RWPE1 (cell line): Measurements from ENCODE around the gene SNCAIP.
A peak's percentile ranks its signal among the peaks of the same experiment; 100 is the strongest.

Source experiments
- CTCF ChIA-PET: fragments of 350-600 bp; sonication (Branson Sonifier 250); formaldehyde crosslinking; extraction: SDS; loops from one replicate; lab custom pipeline; 2021; lab: Yijun Ruan, JAX
- POLR2A ChIA-PET: fragments of 400-600 bp; formaldehyde crosslinking; extraction: SDS; loops from one replicate; lab custom pipeline; 2020; ENCODE audit warnings: antibody characterized with exemption; ENCODE audit not compliant: low non-redundant PET; lab: Yijun Ruan, JAX
- DNase-seq: peaks from one replicate; pipeline ENCODE4 v3.0.0; 2012; ENCODE audit warnings: low spot score
- H3K27ac ChIP-seq: fragments of 450-650 bp; 2 replicates; pipeline ENCODE4 v1.5.1; 2017
- TF ChIP-seq, protein P1 (sequence below): fragments of 450-650 bp; conservative IDR thresholded peaks from 2 replicates; pipeline ENCODE4 v1.5.1; 2017; ENCODE audit warnings: low read depth, mild to moderate bottlenecking

SNCAIP gene

DNA sequence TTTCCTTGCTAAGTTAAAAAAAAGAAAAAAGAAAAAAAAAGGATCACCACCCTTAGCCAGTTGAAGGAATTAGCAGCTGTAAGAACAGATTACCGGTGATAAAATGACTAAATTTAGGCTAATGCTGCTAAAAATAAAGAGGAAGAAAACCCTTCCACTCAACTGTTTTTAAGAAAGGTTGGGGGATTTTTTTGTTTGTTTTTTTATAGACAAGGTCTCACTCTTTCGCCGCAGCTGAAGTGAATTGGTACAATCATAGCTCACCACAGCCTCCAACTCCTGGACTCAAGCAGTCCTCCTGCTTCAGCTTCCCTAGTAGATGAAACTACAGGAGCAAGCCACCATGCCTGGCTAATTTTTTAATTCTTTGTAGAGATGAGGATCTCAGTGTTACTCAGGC is 101.7 kb downstream of the SNCAIP start:
- TF ChIP-seq, protein P1, sequence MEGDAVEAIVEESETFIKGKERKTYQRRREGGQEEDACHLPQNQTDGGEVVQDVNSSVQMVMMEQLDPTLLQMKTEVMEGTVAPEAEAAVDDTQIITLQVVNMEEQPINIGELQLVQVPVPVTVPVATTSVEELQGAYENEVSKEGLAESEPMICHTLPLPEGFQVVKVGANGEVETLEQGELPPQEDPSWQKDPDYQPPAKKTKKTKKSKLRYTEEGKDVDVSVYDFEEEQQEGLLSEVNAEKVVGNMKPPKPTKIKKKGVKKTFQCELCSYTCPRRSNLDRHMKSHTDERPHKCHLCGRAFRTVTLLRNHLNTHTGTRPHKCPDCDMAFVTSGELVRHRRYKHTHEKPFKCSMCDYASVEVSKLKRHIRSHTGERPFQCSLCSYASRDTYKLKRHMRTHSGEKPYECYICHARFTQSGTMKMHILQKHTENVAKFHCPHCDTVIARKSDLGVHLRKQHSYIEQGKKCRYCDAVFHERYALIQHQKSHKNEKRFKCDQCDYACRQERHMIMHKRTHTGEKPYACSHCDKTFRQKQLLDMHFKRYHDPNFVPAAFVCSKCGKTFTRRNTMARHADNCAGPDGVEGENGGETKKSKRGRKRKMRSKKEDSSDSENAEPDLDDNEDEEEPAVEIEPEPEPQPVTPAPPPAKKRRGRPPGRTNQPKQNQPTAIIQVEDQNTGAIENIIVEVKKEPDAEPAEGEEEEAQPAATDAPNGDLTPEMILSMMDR, result no peak
- no peak for DNase-seq
- ChIA-PET CTCF (interaction anchor here (0.6 to 1.0 kb wide), 4 partner anchors 33 to 1585 kb away, joined by 3 to 7 read pairs (median 4); no protein-coding TSS in a partner anchor), POLR2A (no interaction called here)
- H3K27ac ChIP-seq, result no peak overlapping the region

DNA sequence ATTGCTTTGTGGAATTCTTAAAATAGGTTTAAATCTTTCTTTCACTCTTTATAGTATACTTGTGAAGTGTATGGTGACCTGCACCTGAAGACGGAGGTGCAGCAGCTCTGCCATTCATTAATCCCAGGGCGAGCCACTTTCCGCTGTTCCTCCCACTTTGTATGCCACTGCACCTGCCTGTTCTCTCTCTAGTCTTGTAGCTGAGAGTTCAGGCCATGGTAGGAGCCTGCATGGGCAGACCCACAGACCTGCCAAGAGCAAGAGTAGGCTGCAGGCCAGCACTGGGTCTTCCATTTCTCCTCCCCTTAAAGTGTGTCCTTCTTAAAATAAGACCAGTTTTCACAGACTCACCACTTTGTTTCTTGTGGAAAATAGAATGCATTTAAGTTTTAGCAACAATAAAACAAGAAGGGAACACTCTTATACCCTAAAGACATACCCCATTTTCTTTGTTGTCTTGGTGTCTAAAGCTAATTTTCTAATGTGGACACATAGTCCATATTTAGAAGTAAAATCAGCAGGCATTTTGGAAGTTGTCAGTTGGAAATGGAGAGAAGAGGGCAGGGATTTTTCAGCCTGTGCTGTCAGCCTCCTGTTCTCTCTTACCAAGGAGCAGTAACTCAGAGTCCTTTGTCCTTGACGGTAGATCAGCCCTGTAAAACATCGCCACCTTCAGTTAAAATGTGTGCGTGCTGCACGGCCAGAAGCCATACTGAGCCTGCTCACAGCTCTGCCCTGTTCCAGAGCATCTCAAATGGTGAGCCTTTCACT is 103.2 kb downstream of the SNCAIP start:
- peak; percentile 65 for DNase-seq
- CTCF ChIA-PET, result interaction anchor here (0.6 to 1.3 kb wide), 9 partner anchors 11 to 738 kb away, joined by 3 to 7 read pairs (median 3); no protein-coding TSS in a partner anchor
- TF ChIP-seq, protein P1, result peak; percentile 72
- no peak overlapping the region for H3K27ac ChIP-seq
- POLR2A ChIA-PET, result no interaction called here

DNA sequence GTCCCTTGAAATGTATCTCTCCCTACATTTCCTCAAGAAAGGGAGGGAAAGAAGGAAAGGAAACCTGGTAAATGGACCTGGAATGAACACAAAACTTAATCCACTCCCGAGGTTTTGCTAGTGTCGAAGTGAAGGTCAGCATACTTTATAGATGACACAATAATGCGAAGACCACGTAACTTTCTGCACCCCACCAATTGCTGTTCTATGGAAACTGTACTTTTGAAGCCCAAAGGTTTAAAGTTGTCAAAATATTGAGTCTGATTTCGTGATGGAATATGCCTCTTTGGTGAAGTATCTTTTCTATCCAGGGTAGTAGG is 103.7 kb downstream of the SNCAIP start:
- no peak for DNase-seq
- TF ChIP-seq, protein P1, result peak; percentile 17
- H3K27ac ChIP-seq, result no peak overlapping the region
- POLR2A ChIA-PET, result no interaction called here
- CTCF ChIA-PET, result interaction anchor here (0.6 to 1.3 kb wide), 8 partner anchors 11 to 222 kb away, joined by 3 to 7 read pairs (median 3); no protein-coding TSS in a partner anchor

DNA sequence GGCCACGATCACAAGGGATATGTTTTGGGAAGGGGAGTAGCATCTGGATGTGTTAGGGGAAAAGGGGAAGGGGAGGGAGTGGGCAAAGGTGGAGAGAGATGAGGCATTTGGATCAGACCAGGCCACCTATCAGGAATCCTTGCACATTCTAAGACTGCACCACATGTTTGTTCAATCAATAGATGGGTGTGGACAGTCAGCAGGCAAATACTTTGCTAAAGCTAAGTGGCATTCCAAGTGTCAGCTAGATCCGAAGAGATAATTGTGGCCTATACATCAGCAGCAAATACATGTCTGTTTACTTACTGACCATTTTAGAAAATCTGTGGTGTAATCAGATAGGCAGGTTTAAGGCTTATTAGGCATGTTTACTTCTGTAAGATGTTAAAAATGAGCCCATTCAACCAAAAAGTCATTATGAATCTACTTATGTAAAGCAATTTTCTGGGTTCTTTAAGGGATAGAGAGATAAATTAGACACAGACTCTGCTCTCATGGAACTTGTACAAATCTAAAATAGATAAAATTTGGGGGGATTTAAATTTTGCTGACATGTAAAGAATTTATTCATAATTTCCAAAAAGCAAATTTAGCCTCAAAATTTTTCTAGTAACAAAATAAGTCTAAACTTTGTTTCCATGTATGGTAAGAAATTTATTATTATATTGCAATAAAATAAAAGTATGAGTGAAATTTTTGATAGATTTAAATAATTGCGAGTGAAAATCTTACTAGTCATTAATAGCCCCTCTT is 107.3 kb downstream of the SNCAIP start:
- DNase-seq, result no peak
- POLR2A ChIA-PET, result no interaction called here
- TF ChIP-seq, protein P1, result no peak
- H3K27ac ChIP-seq, result no peak overlapping the region
- CTCF ChIA-PET, result interaction anchor here (0.5 kb wide), 1 partner anchor 214 kb away, joined by 3 read pairs; no protein-coding TSS in a partner anchor

DNA sequence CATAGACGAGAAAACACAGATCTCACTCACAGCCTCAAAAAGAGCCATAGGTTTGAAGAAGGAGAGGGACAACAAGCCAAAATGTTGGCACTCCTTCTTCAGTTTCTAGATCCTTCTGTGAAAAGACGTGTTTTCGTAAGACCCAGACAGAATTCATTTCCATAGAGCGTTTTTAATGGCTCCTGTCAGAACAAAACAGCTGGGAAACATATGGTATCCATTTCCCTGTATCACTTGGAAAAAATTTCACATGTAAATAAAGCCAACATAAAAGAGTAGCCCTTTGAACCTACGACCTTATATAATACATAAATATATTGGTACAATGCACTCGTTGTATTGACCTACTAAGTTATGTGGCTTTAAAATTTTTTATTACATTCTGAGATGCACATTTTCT is 108.1 kb downstream of the SNCAIP start:
- TF ChIP-seq, protein P1, result no peak
- DNase-seq, result no peak
- ChIA-PET POLR2A (no interaction called here), CTCF (no interaction called here)
- H3K27ac ChIP-seq, result no peak overlapping the region

DNA sequence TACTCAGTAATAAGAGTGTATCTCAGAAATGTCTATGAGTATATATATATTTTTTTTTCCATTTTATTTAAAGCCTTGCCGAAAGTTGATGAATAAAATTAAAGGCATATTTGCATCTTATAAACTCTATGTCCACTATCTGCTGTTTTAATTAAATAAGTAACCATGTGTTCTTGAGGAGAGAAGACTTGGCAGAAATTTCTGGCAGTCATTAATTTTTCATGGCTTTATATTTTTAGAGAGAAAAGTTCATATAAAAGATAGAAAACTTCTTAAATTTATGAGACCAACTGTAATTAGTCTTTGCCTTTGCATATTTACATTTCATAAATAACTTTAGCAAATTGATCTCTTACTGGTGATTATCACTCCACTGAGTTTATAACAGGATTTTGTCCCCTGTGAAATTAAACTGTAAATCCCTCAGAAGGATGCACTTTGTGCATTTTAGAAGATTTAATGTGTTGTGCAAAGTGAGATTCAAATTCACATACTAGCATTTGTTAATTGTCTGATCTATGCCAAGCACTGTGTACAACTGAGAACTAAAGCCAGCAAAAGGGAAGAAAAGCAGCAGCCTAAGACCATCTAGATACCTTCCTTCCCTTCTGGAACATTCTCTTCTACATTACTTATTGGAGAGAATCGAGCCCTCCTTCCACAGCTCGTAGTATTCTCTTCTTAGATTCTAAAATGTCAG is 108.7 kb downstream of the SNCAIP start:
- no peak for DNase-seq
- CTCF ChIA-PET, result interaction anchor here (0.6 kb wide), 1 partner anchor 225 kb away, joined by 5 read pairs; no protein-coding TSS in a partner anchor
- H3K27ac ChIP-seq, result no peak overlapping the region
- POLR2A ChIA-PET, result no interaction called here
- TF ChIP-seq, protein P1, result no peak
